ENCODE data around the gene RTN4RL1. TPM values are rescaled to one million over a fixed set of nuclear protein-coding genes. Genes with fewer than 3 reads are reported as not detected.

The RTN4RL1 gene
- total RNA-seq, 1 donor, result 1.1 TPM

DNA sequence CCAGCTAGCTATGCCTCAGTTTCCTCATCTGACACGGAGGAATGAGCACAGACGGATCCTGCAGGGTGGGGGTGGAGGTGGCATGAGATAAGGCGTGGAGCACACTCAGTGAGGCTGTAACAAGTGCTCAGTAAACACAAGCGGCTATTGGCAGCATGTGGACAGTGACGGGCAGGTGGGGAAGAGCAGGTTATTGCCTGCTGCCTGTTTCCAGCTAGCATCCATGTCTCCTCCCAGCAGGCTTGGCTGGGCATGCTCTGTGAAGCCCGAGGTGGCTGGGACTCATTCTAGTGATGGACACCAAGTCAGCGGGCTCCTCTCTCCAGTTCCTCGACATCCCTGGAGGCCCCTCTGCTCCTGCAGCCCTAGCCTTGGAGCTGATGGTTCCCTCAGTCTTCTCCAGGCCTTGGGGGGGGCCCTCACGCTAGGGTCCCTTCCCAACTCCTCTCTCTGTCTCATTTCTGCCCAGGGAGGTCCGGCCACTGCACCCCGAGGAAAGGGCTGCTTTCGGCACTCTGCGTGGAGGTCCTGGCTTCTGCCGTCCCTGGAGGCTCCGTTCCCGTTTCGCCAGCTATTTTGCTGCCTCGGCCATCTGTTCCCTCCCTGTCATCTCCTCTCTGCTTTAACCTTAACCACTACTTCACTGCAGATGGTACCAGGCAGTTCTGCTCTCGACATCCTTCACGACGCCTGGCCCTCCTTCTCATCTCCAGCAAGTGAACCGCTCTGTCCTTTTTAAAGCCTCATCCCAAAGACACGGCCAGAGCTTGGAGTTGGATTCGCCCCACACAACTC, 6.2 kb downstream of the RTN4RL1 start:
- Histone ChIP-seq H3K4me1 (ENCODE audit: insufficient read depth, low read length) (peaks cover 3% of the 10 kb centered on the region), H3K27me3 (ENCODE audit: insufficient read depth, low read length) (peaks cover 41% of the 10 kb centered on the region), H3K36me3 (ENCODE audit: insufficient read depth, low read length) (no peaks in the 10 kb centered on the region), H4K20me1 (ENCODE audit: insufficient read depth, low read length) (no peaks in the 10 kb centered on the region), H3K4me2 (ENCODE audit: insufficient read depth, low read length) (no peak overlapping the region), H3K79me2 (ENCODE audit: insufficient read depth, low read length) (no peaks in the 10 kb centered on the region), H2AFZ (ENCODE audit: low read length) (no peak overlapping the region), H3K4me3 (ENCODE audit: insufficient read depth, low read length) (no peak overlapping the region), H3K27ac (ENCODE audit: low read depth, low read length) (no peak overlapping the region), H3K9me3 (ENCODE audit: low read depth, low read length) (no peaks in the 10 kb centered on the region)
- DNase-seq (ENCODE audit: insufficient read length, low spot score, missing footprints), result no peak
- no peak for TF ChIP-seq CTCF (IDR thresholded peaks at IDR 0.05; ENCODE audit: extremely low read depth, low read depth, low read length)

DNA sequence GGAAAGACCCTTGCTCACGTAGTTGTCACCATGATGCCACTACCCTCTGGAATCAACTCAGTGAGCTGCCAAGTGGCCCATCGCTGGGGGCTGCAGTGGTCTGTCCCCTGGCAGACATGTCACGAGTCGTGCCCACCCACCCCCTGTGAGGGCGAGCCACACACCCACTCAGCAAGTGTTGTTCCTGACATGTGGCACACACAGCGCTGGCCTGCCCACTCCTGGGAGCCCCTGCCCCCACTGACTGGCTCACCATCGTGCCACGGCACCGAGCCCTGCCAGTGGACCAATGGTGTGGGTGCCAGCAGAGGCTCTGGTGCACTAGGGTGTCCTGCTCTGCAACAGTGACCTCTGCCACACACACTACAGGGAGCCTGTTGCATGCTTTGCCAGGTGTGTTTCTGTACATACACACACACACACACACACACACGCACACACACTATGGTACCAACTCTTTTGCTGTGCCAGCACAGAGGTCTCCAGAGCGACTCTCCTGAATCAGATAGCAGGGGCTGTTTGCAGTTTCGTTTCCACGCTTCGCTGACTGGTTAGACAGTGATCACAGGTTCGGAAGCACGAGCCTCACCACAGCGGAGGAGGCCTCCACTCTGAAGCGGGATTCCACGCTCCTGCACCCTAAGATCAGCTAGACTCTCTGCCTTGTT, 7.7 kb downstream of the RTN4RL1 start:
- Histone ChIP-seq H3K4me1 (ENCODE audit: insufficient read depth, low read length) (peaks cover 8% of the 10 kb centered on the region), H3K27ac (ENCODE audit: low read depth, low read length) (no peak overlapping the region), H3K4me2 (ENCODE audit: insufficient read depth, low read length) (no peak overlapping the region), H3K4me3 (ENCODE audit: insufficient read depth, low read length) (no peak overlapping the region), H3K27me3 (ENCODE audit: insufficient read depth, low read length) (peaks cover 28% of the 10 kb centered on the region), H3K9me3 (ENCODE audit: low read depth, low read length) (no peaks in the 10 kb centered on the region), H4K20me1 (ENCODE audit: insufficient read depth, low read length) (no peaks in the 10 kb centered on the region), H3K36me3 (ENCODE audit: insufficient read depth, low read length) (no peaks in the 10 kb centered on the region), H3K79me2 (ENCODE audit: insufficient read depth, low read length) (no peaks in the 10 kb centered on the region), H2AFZ (ENCODE audit: low read length) (no peak overlapping the region)
- no peak for DNase-seq (ENCODE audit: insufficient read length, low spot score, missing footprints)
- TF ChIP-seq CTCF (IDR thresholded peaks at IDR 0.05; ENCODE audit: extremely low read depth, low read depth, low read length), result no peak

DNA sequence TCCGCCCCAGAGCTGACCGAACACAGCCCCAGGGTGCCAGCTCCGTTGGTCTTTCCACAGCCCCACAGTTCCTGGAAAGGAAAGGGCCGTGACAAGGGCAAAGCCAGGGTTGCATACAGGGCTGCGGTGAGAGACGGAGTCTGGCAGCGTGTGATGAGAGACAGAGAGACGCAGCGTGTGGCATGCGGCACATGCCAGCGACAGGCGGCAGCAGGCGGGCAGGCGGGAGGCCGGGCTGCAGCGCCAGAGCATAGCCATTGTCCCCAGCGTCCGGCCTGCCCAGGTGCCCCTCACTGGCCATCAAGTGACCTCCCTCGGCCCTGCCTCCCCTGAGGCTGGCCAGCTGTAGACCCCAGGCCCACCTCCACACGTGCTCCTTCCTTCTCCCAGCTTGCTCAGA, 8.6 kb downstream of the RTN4RL1 start:
- Histone ChIP-seq H3K27me3 (ENCODE audit: insufficient read depth, low read length) (peaks cover 28% of the 10 kb centered on the region), H3K36me3 (ENCODE audit: insufficient read depth, low read length) (no peaks in the 10 kb centered on the region), H4K20me1 (ENCODE audit: insufficient read depth, low read length) (no peaks in the 10 kb centered on the region), H3K4me1 (ENCODE audit: insufficient read depth, low read length) (peaks cover 17% of the 10 kb centered on the region), H3K4me2 (ENCODE audit: insufficient read depth, low read length) (no peak overlapping the region), H3K27ac (ENCODE audit: low read depth, low read length) (no peak overlapping the region), H2AFZ (ENCODE audit: low read length) (no peak overlapping the region), H3K4me3 (ENCODE audit: insufficient read depth, low read length) (no peak overlapping the region), H3K79me2 (ENCODE audit: insufficient read depth, low read length) (no peaks in the 10 kb centered on the region), H3K9me3 (ENCODE audit: low read depth, low read length) (no peaks in the 10 kb centered on the region)
- DNase-seq (ENCODE audit: insufficient read length, low spot score, missing footprints), result no peak
- TF ChIP-seq CTCF (IDR thresholded peaks at IDR 0.05; ENCODE audit: extremely low read depth, low read depth, low read length), result no peak

DNA sequence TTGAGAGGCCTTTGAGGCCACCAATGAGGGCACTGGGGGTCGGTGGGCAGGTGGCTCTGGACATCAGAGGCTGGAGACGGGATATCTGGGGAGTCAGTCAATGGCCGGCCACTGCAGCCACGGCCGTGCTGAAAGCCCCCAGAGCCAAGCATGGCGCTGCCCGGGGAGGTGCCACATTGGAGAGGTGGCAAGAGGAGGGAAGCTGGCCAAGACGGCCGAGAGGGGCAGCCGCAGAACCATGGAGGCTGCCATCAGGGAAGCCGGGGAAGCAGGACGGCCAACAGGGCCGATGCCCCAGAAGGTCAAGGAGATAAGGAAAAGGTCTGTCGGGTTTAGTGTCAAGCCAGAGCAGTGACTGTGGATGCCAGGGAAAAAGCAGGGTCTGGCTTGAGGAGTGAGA, 9.8 kb downstream of the RTN4RL1 start:
- TF ChIP-seq CTCF (IDR thresholded peaks at IDR 0.05; ENCODE audit: extremely low read depth, low read depth, low read length), result no peak

More for the DNA sequence above, 9.8 kb downstream of the RTN4RL1 start:
- Histone ChIP-seq H3K36me3 (ENCODE audit: insufficient read depth, low read length) (no peaks in the 10 kb centered on the region), H3K4me1 (ENCODE audit: insufficient read depth, low read length) (peaks cover 21% of the 10 kb centered on the region), H3K27me3 (ENCODE audit: insufficient read depth, low read length) (peaks cover 19% of the 10 kb centered on the region), H3K9me3 (ENCODE audit: low read depth, low read length) (no peaks in the 10 kb centered on the region), H4K20me1 (ENCODE audit: insufficient read depth, low read length) (no peaks in the 10 kb centered on the region), H3K27ac (ENCODE audit: low read depth, low read length) (no peak overlapping the region), H3K4me2 (ENCODE audit: insufficient read depth, low read length) (no peak overlapping the region), H3K4me3 (ENCODE audit: insufficient read depth, low read length) (no peak overlapping the region), H2AFZ (ENCODE audit: low read length) (no peak overlapping the region), H3K79me2 (ENCODE audit: insufficient read depth, low read length) (no peaks in the 10 kb centered on the region)
- DNase-seq (ENCODE audit: insufficient read length, low spot score, missing footprints), result no peak
